ENCODE data around the gene CAMSAP1. TPM values are rescaled to one million over a fixed set of nuclear protein-coding genes. Genes with fewer than 3 reads are reported as not detected.

The CAMSAP1 gene
- total RNA-seq, 1 donor: 26.1 TPM

DNA sequence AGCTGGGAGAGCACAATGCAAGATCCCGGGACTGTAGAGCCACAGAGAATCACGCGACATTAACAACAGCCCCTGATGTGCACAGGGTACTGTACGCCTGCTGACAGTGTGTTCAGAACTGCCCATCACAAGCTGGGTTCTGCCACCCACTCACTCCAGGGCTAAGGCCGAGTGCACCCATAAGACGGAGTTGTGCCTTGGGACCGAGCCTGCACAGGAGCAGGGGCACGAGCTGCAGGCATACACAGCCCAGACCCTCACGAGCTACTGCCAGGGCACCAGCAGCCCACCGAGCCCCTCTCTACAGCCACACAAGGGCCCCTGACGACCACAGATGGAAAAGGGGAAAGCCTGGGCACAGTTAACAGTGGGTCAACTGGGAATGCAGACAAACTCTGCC lies 67.8 kb downstream of the CAMSAP1 start:
- TF ChIP-seq CTCF (IDR thresholded peaks at IDR 0.05; ENCODE audit: extremely low read depth, low read depth, low read length): no peak
- Histone ChIP-seq H2AFZ (ENCODE audit: low read length) (no peak overlapping the region), H3K27me3 (ENCODE audit: insufficient read depth, low read length) (no peaks in the 10 kb centered on the region), H3K36me3 (ENCODE audit: insufficient read depth, low read length) (no peaks in the 10 kb centered on the region), H4K20me1 (ENCODE audit: insufficient read depth, low read length) (peaks cover 21% of the 10 kb centered on the region), H3K27ac (ENCODE audit: low read depth, low read length) (no peak overlapping the region), H3K4me1 (ENCODE audit: insufficient read depth, low read length) (no peaks in the 10 kb centered on the region), H3K79me2 (ENCODE audit: insufficient read depth, low read length) (peaks cover 43% of the 10 kb centered on the region), H3K4me3 (ENCODE audit: insufficient read depth, low read length) (no peak overlapping the region), H3K4me2 (ENCODE audit: insufficient read depth, low read length) (no peak overlapping the region), H3K9me3 (ENCODE audit: low read depth, low read length) (no peaks in the 10 kb centered on the region)
- no peak for DNase-seq (ENCODE audit: insufficient read length, low spot score, missing footprints)

DNA sequence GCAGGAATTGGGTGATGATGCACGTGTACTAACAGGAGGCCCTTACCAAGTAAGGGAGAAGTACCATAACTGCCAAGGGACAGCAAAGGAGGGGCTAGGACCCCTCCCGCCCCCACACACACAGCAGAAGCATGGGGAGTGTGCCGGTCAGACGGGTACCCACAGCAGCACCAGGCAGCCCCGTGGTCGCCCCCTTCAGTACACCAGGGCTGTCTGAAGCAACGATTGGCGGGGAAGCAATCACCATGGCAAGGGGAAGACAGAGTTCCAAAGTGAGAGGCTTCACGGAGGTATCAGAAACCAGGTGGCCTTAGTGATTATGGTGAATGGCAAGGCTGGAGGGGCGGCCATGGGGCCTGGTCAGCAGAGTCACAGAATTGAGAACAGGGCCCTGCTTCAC lies 72.2 kb downstream of the CAMSAP1 start:
- H2AFZ ChIP-seq (ENCODE audit: low read length): no peak overlapping the region
- no peak overlapping the region for H3K4me2 ChIP-seq (ENCODE audit: insufficient read depth, low read length)
- peaks cover 42% of the 10 kb centered on the region for H3K79me2 ChIP-seq (ENCODE audit: insufficient read depth, low read length)
- no peaks in the 10 kb centered on the region for H3K27me3 ChIP-seq (ENCODE audit: insufficient read depth, low read length)
- H3K4me3 ChIP-seq (ENCODE audit: insufficient read depth, low read length): no peak overlapping the region
- no peak overlapping the region for H3K27ac ChIP-seq (ENCODE audit: low read depth, low read length)
- peaks cover 2% of the 10 kb centered on the region for H3K36me3 ChIP-seq (ENCODE audit: insufficient read depth, low read length)
- DNase-seq (ENCODE audit: insufficient read length, low spot score, missing footprints): peak; percentile 10
- no peak for TF ChIP-seq CTCF (IDR thresholded peaks at IDR 0.05; ENCODE audit: extremely low read depth, low read depth, low read length)
- no peaks in the 10 kb centered on the region for H3K4me1 ChIP-seq (ENCODE audit: insufficient read depth, low read length)
- peaks cover 30% of the 10 kb centered on the region for H4K20me1 ChIP-seq (ENCODE audit: insufficient read depth, low read length)
- H3K9me3 ChIP-seq (ENCODE audit: low read depth, low read length): no peaks in the 10 kb centered on the region

- Histone ChIP-seq H3K4me3 (ENCODE audit: insufficient read depth, low read length) (no peak overlapping the region), H3K79me2 (ENCODE audit: insufficient read depth, low read length) (peaks cover 35% of the 10 kb centered on the region), H4K20me1 (ENCODE audit: insufficient read depth, low read length) (peaks cover 23% of the 10 kb centered on the region), H3K36me3 (ENCODE audit: insufficient read depth, low read length) (peaks cover 2% of the 10 kb centered on the region), H3K4me2 (ENCODE audit: insufficient read depth, low read length) (no peak overlapping the region), H3K4me1 (ENCODE audit: insufficient read depth, low read length) (no peaks in the 10 kb centered on the region), H3K27me3 (ENCODE audit: insufficient read depth, low read length) (no peaks in the 10 kb centered on the region), H2AFZ (ENCODE audit: low read length) (no peak overlapping the region), H3K9me3 (ENCODE audit: low read depth, low read length) (no peaks in the 10 kb centered on the region), H3K27ac (ENCODE audit: low read depth, low read length) (no peak overlapping the region)
- no peak for DNase-seq (ENCODE audit: insufficient read length, low spot score, missing footprints)
- TF ChIP-seq CTCF (IDR thresholded peaks at IDR 0.05; ENCODE audit: extremely low read depth, low read depth, low read length): no peak
Measured at GRCh38 chr9:135833864-135834263, 73.5 kb downstream of the CAMSAP1 start.

DNA sequence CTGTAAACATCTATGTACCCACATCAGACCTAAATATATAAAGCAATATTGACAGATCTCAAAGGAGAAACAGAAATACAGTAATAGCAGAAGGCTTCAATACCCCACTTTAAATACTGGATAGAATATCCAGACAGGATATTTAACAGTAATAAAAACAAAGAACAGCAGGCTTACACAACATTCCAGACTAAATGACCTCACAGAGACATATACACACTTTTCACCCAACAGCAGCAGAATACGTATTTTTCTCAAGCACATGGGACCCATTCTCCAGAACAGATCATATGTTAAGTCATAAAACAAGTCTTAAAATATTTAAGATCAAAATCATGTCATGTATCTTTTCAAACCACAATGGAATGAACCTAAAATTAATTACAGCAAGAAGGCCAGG lies 76.8 kb downstream of the CAMSAP1 start:
- Histone ChIP-seq H4K20me1 (ENCODE audit: insufficient read depth, low read length) (peaks cover 41% of the 10 kb centered on the region), H3K27ac (ENCODE audit: low read depth, low read length) (no peak overlapping the region), H2AFZ (ENCODE audit: low read length) (no peak overlapping the region), H3K4me2 (ENCODE audit: insufficient read depth, low read length) (no peak overlapping the region), H3K79me2 (ENCODE audit: insufficient read depth, low read length) (peaks cover 39% of the 10 kb centered on the region), H3K4me1 (ENCODE audit: insufficient read depth, low read length) (no peaks in the 10 kb centered on the region), H3K27me3 (ENCODE audit: insufficient read depth, low read length) (no peaks in the 10 kb centered on the region), H3K9me3 (ENCODE audit: low read depth, low read length) (no peaks in the 10 kb centered on the region), H3K36me3 (ENCODE audit: insufficient read depth, low read length) (peaks cover 2% of the 10 kb centered on the region), H3K4me3 (ENCODE audit: insufficient read depth, low read length) (no peak overlapping the region)
- TF ChIP-seq CTCF (IDR thresholded peaks at IDR 0.05; ENCODE audit: extremely low read depth, low read depth, low read length): no peak
- peak; percentile 9 for DNase-seq (ENCODE audit: insufficient read length, low spot score, missing footprints)

Measured in osteoblast (primary cell).